C4-2B (cell line): ENCODE results near the gene PGLYRP4.

ENCODE experiments used
- H3K27ac ChIP-seq: fragments of 450-650 bp; 2 replicates; pipeline ENCODE4 v1.5.1; 2017
- ZFX ChIP-seq: fragments of 450-650 bp; IDR thresholded peaks from 2 replicates; pipeline ENCODE4 v1.6.1; 2017
- TF ChIP-seq, protein P1 (sequence below): fragments of 450-650 bp; conservative IDR thresholded peaks from 2 replicates; pipeline ENCODE4 v1.5.1; 2017; ENCODE audit warnings: mild to moderate bottlenecking

The PGLYRP4 gene

DNA sequence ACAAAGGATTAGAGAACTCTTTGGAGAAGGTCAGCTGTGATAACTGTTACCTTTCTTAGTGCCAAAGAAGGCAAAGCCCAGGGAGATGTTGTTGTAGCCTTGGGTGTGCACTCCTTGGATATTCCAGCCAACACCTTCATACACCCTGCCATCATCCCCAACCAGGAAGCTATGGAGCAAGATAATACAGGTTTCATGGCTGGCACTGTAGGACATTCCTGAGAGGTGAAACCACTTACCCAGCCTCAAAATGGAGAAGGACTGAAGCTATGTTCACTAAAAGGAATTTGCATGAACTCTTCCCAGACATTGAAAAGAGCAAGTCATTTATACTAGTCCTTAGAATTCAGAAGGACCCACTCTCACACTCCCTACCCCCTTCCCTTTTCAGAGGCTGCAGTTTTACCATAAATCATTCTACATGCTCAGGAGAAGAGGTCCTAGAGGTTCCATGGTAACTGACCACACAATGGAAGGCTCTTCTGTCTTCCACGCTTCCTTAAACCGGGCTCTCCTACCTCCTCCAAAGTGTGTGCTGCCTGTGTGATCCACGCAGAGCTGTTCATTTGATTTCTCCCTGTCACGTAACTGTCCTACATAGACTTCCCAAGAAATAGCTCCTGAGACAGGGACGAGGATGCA, 5.5 kb downstream of the PGLYRP4 start:
- H3K27ac ChIP-seq: no peak overlapping the region
- TF ChIP-seq ZFX: no peak
- TF ChIP-seq, protein P1, sequence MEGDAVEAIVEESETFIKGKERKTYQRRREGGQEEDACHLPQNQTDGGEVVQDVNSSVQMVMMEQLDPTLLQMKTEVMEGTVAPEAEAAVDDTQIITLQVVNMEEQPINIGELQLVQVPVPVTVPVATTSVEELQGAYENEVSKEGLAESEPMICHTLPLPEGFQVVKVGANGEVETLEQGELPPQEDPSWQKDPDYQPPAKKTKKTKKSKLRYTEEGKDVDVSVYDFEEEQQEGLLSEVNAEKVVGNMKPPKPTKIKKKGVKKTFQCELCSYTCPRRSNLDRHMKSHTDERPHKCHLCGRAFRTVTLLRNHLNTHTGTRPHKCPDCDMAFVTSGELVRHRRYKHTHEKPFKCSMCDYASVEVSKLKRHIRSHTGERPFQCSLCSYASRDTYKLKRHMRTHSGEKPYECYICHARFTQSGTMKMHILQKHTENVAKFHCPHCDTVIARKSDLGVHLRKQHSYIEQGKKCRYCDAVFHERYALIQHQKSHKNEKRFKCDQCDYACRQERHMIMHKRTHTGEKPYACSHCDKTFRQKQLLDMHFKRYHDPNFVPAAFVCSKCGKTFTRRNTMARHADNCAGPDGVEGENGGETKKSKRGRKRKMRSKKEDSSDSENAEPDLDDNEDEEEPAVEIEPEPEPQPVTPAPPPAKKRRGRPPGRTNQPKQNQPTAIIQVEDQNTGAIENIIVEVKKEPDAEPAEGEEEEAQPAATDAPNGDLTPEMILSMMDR: no peak

DNA sequence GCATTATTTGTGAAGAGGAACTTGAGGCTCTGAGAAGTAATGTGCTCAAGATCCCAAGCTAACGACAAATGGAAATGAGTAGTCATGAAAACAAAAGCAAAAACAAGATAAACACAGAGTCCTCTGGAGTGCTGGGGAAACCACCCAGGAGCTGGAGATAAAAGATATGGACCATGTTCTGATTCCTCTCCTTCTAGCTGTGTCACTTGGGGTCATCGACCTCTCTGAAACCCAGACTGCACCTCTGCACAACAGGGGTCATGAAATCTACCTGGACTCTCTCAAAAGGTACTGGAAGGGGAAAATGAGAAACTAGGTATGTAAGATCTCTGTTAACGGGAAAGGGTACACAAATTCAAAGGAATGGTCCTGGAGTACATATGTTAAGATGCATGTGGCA, 6.5 kb downstream of the PGLYRP4 start:
- no peak overlapping the region for H3K27ac ChIP-seq
- TF ChIP-seq, protein P1: no peak
- TF ChIP-seq ZFX: no peak

DNA sequence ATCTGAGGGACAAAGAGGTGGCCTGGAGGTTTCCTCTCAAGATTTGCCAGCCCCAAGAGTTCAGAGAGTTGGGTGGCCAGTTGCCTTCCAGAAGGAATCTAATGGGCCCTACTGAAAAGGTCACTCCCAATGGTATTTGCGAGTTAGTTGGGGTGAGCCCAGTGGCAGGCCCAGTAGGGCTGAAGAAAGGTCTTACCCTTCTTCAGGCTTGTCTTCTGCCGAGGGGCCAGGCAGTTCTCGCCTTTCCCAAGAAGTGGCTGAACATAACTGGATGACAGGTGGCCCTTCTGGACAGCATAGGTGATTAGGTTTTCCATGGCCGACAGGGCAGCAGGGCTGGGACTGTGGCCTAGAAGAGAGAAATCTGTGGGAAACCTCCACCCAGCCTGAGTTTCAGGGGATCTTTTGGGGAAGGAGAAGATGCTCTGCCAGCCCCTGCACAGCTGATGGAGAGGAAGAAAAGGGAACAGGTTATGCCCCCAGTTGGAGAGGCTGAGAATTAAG, 7.2 kb downstream of the PGLYRP4 start:
- no peak overlapping the region for H3K27ac ChIP-seq
- TF ChIP-seq, protein P1: no peak
- TF ChIP-seq ZFX: no peak

DNA sequence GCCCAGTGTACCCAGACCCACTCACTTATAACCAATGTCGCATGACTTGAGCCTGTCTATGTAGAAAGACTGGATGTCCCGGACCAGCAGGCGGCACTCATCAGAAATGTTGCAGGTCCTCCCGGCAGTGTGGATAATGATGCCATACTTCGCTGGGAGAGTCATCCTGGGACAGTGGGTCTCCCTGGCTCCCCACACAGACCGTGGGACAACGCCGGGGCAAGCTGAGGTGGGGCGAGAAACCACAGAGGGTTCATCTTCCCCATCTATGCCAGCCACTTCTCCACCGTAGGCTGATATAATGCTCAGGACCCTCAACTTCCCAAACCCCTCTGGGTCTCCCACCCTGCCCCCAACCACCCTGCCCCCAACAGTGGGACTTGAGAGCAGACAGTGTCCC, 8.3 kb downstream of the PGLYRP4 start:
- no peak overlapping the region for H3K27ac ChIP-seq
- TF ChIP-seq ZFX: no peak

DNA sequence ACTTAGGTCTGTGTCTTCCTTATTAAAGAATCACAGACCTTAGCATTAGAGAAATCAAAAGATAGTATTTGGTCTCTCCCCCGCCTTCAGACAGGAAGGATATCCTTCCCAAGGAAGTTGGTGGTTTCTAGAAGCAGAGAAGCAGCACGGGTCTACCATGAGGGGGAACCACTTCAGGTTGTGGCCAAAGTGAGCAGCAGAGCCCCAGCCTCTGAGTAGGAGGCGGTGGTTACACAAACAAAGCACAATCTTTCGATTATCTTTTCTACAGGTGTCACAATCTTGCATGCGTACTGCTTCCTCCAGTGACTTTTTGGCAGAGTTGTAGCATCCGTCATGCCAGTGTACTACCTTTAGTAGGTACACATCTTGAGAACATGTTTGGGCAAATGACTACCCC, 8.8 kb downstream of the PGLYRP4 start:
- H3K27ac ChIP-seq: no peak overlapping the region
- TF ChIP-seq, protein P1: no peak
- no peak for TF ChIP-seq ZFX

DNA sequence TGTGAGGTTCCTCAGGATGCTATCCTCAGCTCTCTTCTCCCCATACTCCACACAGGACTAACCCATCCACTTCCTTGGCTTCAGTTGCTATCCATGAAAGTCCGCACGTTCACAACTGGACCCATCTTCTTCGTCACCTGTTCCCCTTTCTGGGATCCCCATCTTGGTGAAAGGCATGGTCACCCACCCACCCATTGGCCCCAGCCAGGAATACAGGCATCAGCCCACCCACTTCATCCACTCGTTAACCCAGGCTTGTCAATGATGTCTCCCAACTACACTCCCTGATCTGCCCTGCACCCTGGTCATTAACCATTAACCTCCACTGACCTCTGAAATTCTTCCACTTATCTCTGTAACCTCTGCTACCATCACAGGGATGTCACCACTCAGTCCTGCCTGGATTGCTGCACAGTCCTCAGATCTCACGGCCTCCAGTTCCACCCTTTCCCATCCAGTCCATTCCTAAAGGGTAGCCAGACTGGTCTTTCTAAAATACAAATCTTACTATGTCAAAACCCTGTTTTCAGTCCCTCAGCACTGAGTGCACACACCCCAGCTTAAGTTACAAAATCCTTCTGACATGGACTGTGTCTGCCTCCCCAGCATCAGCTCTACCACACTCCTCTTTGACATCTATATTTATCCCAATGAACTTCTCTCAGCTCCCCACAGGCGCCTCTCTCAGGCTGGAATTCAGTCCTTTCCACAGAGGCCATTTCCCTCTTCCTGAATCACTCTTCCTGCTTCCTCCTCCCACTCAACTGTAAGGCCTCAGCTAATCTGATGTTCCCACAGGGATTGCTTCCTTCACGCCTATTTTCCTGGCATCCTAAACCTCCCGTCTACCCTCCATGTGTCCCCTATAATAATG, 10.4 kb downstream of the PGLYRP4 start:
- TF ChIP-seq ZFX: no peak
- TF ChIP-seq, protein P1: no peak

DNA sequence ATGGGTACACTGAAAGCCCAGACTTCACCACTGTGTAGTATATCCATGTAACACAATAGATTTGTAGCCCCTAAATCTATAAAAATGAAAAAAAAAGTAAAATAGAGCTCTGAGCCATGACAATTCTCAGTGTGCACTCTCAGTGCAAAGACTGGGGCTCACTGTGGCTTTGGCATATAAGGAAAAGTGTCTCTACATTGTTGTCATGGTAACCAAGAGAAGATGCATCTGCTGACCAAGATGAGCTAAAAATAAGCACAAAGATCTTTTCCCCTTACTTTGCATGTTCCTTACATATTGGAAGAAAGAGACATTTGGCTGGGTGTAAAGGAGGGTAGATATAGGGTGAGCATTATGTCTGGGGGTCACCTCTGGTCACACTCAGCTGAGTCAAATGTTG, 12.0 kb downstream of the PGLYRP4 start:
- no peak overlapping the region for H3K27ac ChIP-seq
- TF ChIP-seq, protein P1: no peak
- TF ChIP-seq ZFX: no peak

More for the DNA sequence above, 10.4 kb downstream of the PGLYRP4 start:
- H3K27ac ChIP-seq: no peak overlapping the region
